GM12878 (cell line): ENCODE measurements around the gene NAB1. TPM values are rescaled to one million over a fixed set of nuclear protein-coding genes. Genes with fewer than 3 reads are reported as not detected.

ENCODE experiments used
- CHD2 ChIP-seq: IDR thresholded peaks from 2 replicates; pipeline ENCODE4 v1.6.1; 2011; ENCODE audit warnings: low read depth, low read length, improper control_type of control experiment, borderline replicate concordance
- ESRRA ChIP-seq: IDR thresholded peaks from 2 replicates; pipeline ENCODE4 v1.6.1; 2012; ENCODE audit warnings: mild to moderate bottlenecking, low read length, improper control_type of control experiment
- ETV6 ChIP-seq, 2 experiments: fragments of 450-650 bp in 1 of 2; IDR thresholded peaks in 1 of 2; conservative IDR thresholded peaks in 1 of 2; 2 replicates each; pipeline ENCODE4 v1.6.1; 2014; ENCODE audit warnings: antibody characterized with exemption in 1 of 2, borderline replicate concordance in 1 of 2, low read depth in 1 of 2, mild to moderate bottlenecking in 1 of 2, moderate library complexity in 1 of 2
- LARP7 ChIP-seq: fragments of 450-650 bp; IDR thresholded peaks from 2 replicates; pipeline ENCODE4 v1.6.1; 2017; ENCODE audit warnings: mild to moderate bottlenecking
- NR2C1 ChIP-seq: fragments of 450-650 bp; IDR thresholded peaks from 2 replicates; pipeline ENCODE4 v1.6.1; 2017; ENCODE audit warnings: antibody characterized with exemption, mild to moderate bottlenecking, moderate library complexity
- SMAD1 ChIP-seq: fragments of 450-650 bp; IDR thresholded peaks from 2 replicates; pipeline ENCODE4 v1.6.1; 2018; ENCODE audit warnings: mild to moderate bottlenecking, low read depth; ENCODE audit not compliant: partially characterized antibody
- SP1 ChIP-seq: IDR thresholded peaks from one replicate; pipeline ENCODE4 v1.6.1; 2011; ENCODE audit warnings: low read depth, low read length
- SREBF1 ChIP-seq: IDR thresholded peaks from 2 replicates; pipeline ENCODE4 v1.6.1; 2012; ENCODE audit warnings: mild to moderate bottlenecking, low read length
- STAT1 ChIP-seq: fragments of 450-650 bp; conservative IDR thresholded peaks from 2 replicates; pipeline ENCODE4 v1.6.1; 2014; ENCODE audit warnings: antibody characterized with exemption, mild to moderate bottlenecking
- TCF3 ChIP-seq: IDR thresholded peaks from 2 replicates; pipeline ENCODE4 v1.6.1; 2012; ENCODE audit warnings: low read depth, mild to moderate bottlenecking, low read length, borderline replicate concordance; ENCODE audit not compliant: insufficient read depth
- YY1 ChIP-seq: IDR thresholded peaks from 2 replicates; pipeline ENCODE4 v1.6.1; 2011; ENCODE audit warnings: low read depth, mild to moderate bottlenecking, low read length
- polyA plus RNA-seq, 11 experiments: library from polyadenylated mRNA; depleted of rRNA in 4 of 11; unstranded in 6 of 11; stranded (reverse) in 5 of 11; fragments of >200 nt; fragmentation: Nextera tagmentation in 4 of 11; fragmentation: Illumina TruSeq in 1 of 11; extraction: Ambion mirVana in 4 of 11; extraction: Trizol in 1 of 11; gene quantifications; 1 replicate in 1 of 11; 2 replicates in 10 of 11; pipeline versions ENCODE4 v1.2.1 to v1.2.3, GENCODE V29; 2011 to 2016; ENCODE audit warnings: inconsistent platforms in 2 of 11, missing spikeins in 2 of 11, low read depth in 1 of 11
- total RNA-seq, 4 experiments: library from RNA; depleted of rRNA in 3 of 4; stranded (reverse); fragments of >200 nt in 3 of 4; fragmentation: Illumina TruSeq in 1 of 4; extraction: Trizol in 1 of 4; gene quantifications; 2 replicates each; pipeline versions ENCODE4 v1.2.1 to v1.2.3, GENCODE V29; 2013 to 2021
- TF ChIP-seq, protein P1 (sequence below): fragments of 450-650 bp; IDR thresholded peaks from 2 replicates; pipeline ENCODE4 v1.6.1; 2018; ENCODE audit warnings: mild to moderate bottlenecking, low read depth, moderate library complexity; ENCODE audit not compliant: partially characterized antibody
- TF ChIP-seq, protein P2 (sequence below): IDR thresholded peaks from 2 replicates; pipeline ENCODE4 v1.6.1; 2012; ENCODE audit warnings: low read depth, low read length, improper control_type of control experiment
- TF ChIP-seq, protein P3 (sequence below): fragments of 450-650 bp; conservative IDR thresholded peaks from 2 replicates; pipeline ENCODE4 v1.6.1; 2017; ENCODE audit warnings: mild to moderate bottlenecking, moderate library complexity
- TF ChIP-seq, protein P4 (sequence below): fragments of 450-650 bp; IDR thresholded peaks from 2 replicates; pipeline ENCODE4 v1.6.1; 2017; ENCODE audit warnings: mild to moderate bottlenecking
- TF ChIP-seq, protein P5 (sequence below): fragments of 450-650 bp; IDR thresholded peaks from 2 replicates; pipeline ENCODE4 v1.6.1; 2018; ENCODE audit warnings: borderline replicate concordance, mild to moderate bottlenecking; ENCODE audit not compliant: partially characterized antibody
- TF ChIP-seq, protein P6 (sequence below): IDR thresholded peaks from 2 replicates; pipeline ENCODE4 v1.6.1; 2011; ENCODE audit warnings: low read depth, low read length, improper control_type of control experiment, borderline replicate concordance

Gene NAB1
- total and polyA plus RNA-seq, 10 of the 15 experiments (the other 5 are each of a cell fraction or from before 2014, with no cell fraction given): 4.5 to 39.6 (median 23.0) TPM

DNA sequence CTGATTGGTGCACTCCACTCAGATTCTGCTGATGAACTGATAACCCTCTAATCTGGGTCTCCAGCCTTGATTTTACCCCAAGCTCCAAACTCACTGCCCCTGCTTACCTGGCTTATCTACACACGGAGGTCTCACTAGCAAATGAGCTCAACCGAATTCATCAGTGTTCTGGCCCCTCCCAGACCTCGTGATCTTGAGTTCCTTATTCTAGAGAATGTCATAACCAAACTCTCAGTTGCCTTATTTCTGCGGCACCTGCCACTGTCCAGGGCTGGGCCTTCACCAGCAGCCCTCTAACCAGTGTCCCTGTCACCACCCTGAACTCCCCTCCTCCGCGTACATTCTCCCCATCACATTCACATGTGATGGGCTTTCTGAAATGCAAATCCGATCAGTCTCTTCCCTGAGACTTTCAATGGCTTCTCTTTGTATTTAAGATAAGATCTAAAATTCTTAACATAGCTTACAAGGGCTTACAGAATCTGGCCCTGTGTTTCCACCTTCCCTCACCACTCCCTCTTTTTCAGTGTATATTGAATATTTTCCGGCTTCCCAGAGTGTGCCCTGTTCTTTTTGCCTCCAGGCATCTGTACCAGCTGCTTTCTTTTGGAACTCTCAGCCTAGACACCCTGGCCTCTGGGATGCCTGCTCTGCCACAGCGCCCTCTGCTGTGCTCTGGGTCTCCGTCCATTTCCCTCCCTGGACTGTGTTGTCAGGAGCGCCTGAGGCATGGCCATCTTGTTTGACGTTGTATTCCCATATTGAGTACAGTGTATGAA, 31.1 kb downstream of the NAB1 start (continued):
- TF ChIP-seq, protein P1, sequence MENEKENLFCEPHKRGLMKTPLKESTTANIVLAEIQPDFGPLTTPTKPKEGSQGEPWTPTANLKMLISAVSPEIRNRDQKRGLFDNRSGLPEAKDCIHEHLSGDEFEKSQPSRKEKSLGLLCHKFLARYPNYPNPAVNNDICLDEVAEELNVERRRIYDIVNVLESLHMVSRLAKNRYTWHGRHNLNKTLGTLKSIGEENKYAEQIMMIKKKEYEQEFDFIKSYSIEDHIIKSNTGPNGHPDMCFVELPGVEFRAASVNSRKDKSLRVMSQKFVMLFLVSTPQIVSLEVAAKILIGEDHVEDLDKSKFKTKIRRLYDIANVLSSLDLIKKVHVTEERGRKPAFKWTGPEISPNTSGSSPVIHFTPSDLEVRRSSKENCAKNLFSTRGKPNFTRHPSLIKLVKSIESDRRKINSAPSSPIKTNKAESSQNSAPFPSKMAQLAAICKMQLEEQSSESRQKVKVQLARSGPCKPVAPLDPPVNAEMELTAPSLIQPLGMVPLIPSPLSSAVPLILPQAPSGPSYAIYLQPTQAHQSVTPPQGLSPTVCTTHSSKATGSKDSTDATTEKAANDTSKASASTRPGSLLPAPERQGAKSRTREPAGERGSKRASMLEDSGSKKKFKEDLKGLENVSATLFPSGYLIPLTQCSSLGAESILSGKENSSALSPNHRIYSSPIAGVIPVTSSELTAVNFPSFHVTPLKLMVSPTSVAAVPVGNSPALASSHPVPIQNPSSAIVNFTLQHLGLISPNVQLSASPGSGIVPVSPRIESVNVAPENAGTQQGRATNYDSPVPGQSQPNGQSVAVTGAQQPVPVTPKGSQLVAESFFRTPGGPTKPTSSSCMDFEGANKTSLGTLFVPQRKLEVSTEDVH: no peak
- TF ChIP-seq SP1 (peak; percentile 22), TCF3 (peak; percentile 39; the same call in 1 of the 2 replicates), YY1 (peak; percentile 95), CHD2 (no peak; the same call in 1 of the 2 replicates), ETV6 (conservative IDR thresholded peaks at IDR 0.05 in 1 of 2, IDR thresholded peaks at IDR 0.05 in 1 of 2; ENCODE audit: borderline replicate concordance in 1 of 2, low read depth in 1 of 2) (no peak), SREBF1 (no peak), ESRRA (no peak), LARP7 (no peak), STAT1 (no peak), NR2C1 (no peak), SMAD1 (peak; percentile 52)
- TF ChIP-seq, protein P2, sequence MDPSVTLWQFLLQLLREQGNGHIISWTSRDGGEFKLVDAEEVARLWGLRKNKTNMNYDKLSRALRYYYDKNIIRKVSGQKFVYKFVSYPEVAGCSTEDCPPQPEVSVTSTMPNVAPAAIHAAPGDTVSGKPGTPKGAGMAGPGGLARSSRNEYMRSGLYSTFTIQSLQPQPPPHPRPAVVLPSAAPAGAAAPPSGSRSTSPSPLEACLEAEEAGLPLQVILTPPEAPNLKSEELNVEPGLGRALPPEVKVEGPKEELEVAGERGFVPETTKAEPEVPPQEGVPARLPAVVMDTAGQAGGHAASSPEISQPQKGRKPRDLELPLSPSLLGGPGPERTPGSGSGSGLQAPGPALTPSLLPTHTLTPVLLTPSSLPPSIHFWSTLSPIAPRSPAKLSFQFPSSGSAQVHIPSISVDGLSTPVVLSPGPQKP: no peak
- TF ChIP-seq, protein P3, sequence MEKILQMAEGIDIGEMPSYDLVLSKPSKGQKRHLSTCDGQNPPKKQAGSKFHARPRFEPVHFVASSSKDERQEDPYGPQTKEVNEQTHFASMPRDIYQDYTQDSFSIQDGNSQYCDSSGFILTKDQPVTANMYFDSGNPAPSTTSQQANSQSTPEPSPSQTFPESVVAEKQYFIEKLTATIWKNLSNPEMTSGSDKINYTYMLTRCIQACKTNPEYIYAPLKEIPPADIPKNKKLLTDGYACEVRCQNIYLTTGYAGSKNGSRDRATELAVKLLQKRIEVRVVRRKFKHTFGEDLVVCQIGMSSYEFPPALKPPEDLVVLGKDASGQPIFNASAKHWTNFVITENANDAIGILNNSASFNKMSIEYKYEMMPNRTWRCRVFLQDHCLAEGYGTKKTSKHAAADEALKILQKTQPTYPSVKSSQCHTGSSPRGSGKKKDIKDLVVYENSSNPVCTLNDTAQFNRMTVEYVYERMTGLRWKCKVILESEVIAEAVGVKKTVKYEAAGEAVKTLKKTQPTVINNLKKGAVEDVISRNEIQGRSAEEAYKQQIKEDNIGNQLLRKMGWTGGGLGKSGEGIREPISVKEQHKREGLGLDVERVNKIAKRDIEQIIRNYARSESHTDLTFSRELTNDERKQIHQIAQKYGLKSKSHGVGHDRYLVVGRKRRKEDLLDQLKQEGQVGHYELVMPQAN: peak; percentile 52; the same call in 1 of the 2 replicates
- TF ChIP-seq, protein P4, sequence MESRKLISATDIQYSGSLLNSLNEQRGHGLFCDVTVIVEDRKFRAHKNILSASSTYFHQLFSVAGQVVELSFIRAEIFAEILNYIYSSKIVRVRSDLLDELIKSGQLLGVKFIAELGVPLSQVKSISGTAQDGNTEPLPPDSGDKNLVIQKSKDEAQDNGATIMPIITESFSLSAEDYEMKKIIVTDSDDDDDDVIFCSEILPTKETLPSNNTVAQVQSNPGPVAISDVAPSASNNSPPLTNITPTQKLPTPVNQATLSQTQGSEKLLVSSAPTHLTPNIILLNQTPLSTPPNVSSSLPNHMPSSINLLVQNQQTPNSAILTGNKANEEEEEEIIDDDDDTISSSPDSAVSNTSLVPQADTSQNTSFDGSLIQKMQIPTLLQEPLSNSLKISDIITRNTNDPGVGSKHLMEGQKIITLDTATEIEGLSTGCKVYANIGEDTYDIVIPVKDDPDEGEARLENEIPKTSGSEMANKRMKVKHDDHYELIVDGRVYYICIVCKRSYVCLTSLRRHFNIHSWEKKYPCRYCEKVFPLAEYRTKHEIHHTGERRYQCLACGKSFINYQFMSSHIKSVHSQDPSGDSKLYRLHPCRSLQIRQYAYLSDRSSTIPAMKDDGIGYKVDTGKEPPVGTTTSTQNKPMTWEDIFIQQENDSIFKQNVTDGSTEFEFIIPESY: peak; percentile 99
- TF ChIP-seq, protein P5, sequence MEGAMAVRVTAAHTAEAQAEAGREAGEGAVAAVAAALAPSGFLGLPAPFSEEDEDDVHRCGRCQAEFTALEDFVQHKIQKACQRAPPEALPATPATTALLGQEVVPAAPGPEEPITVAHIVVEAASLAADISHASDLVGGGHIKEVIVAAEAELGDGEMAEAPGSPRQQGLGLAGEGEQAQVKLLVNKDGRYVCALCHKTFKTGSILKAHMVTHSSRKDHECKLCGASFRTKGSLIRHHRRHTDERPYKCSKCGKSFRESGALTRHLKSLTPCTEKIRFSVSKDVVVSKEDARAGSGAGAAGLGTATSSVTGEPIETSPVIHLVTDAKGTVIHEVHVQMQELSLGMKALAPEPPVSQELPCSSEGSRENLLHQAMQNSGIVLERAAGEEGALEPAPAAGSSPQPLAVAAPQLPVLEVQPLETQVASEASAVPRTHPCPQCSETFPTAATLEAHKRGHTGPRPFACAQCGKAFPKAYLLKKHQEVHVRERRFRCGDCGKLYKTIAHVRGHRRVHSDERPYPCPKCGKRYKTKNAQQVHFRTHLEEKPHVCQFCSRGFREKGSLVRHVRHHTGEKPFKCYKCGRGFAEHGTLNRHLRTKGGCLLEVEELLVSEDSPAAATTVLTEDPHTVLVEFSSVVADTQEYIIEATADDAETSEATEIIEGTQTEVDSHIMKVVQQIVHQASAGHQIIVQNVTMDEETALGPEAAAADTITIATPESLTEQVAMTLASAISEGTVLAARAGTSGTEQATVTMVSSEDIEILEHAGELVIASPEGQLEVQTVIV: no peak
- TF ChIP-seq, protein P6, sequence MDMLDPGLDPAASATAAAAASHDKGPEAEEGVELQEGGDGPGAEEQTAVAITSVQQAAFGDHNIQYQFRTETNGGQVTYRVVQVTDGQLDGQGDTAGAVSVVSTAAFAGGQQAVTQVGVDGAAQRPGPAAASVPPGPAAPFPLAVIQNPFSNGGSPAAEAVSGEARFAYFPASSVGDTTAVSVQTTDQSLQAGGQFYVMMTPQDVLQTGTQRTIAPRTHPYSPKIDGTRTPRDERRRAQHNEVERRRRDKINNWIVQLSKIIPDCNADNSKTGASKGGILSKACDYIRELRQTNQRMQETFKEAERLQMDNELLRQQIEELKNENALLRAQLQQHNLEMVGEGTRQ: no peak; the same call in 1 of the 2 replicates
